ENCODE results near the gene KREMEN2. TPM values are rescaled to one million over a fixed set of nuclear protein-coding genes. Genes with fewer than 3 reads are reported as not detected.

Gene KREMEN2
- total RNA-seq, 1 experiment from 2014 or later, result 0.49 TPM

DNA sequence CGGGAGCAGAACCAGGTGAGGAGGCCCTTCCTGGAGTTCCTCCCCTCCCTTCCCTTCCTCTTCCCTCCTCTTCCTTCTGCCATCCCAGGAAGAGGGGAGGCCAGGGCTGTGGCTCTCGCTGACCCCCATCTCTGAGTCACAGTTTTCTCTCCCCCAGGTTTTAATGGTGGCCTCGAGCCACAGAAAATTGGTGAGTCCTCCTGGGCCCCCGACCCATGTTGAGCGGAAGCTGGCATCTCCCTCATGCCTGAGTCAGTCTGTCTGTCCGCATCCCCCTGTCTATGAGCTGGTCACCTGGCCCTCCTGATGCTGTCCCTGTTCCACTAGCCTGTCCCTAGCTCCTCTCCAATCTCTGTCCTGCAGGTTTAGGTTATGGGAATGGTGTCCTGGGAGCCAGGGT lies 35.9 kb downstream of the KREMEN2 start:
- Histone ChIP-seq H3K27ac (ENCODE audit: low read depth, low read length, poor library complexity, severe bottlenecking) (no peak overlapping the region), H3K27me3 (replicated peaks; ENCODE audit: insufficient read depth, low read depth, low read length, poor library complexity) (peaks cover 57% of the 10 kb centered on the region), H3K4me3 (ENCODE audit: low read depth, low read length, poor library complexity, severe bottlenecking) (no peak overlapping the region), H3K36me3 (ENCODE audit: insufficient read depth, low read length, poor library complexity, severe bottlenecking) (no peaks in the 10 kb centered on the region), H3K9me3 (ENCODE audit: low read depth, low read length, poor library complexity, severe bottlenecking) (no peaks in the 10 kb centered on the region), H3K4me1 (ENCODE audit: insufficient read depth, low read length, poor library complexity, severe bottlenecking) (no peaks in the 10 kb centered on the region)
- intact Hi-C loops (cut with micrococcal nuclease; ENCODE audit: unreplicated experiment), result no loop called here
- no peak for DNase-seq (ENCODE audit: low spot score)
- TF ChIP-seq, protein P1, sequence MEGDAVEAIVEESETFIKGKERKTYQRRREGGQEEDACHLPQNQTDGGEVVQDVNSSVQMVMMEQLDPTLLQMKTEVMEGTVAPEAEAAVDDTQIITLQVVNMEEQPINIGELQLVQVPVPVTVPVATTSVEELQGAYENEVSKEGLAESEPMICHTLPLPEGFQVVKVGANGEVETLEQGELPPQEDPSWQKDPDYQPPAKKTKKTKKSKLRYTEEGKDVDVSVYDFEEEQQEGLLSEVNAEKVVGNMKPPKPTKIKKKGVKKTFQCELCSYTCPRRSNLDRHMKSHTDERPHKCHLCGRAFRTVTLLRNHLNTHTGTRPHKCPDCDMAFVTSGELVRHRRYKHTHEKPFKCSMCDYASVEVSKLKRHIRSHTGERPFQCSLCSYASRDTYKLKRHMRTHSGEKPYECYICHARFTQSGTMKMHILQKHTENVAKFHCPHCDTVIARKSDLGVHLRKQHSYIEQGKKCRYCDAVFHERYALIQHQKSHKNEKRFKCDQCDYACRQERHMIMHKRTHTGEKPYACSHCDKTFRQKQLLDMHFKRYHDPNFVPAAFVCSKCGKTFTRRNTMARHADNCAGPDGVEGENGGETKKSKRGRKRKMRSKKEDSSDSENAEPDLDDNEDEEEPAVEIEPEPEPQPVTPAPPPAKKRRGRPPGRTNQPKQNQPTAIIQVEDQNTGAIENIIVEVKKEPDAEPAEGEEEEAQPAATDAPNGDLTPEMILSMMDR (conservative IDR thresholded peaks at IDR 0.05; ENCODE audit: low read depth, low read length), result no peak
- no peak for TF ChIP-seq EZH2 (IDR thresholded peaks at IDR 0.05; ENCODE audit: borderline replicate concordance, low read depth, low read length, poor library complexity, severe bottlenecking)
- no TSS peak for BruUV-seq (replicated peaks)
- POLR2A ChIA-PET (ENCODE audit: low non-redundant PET), result no interaction called here
- CTCF ChIA-PET, result no interaction called here

DNA sequence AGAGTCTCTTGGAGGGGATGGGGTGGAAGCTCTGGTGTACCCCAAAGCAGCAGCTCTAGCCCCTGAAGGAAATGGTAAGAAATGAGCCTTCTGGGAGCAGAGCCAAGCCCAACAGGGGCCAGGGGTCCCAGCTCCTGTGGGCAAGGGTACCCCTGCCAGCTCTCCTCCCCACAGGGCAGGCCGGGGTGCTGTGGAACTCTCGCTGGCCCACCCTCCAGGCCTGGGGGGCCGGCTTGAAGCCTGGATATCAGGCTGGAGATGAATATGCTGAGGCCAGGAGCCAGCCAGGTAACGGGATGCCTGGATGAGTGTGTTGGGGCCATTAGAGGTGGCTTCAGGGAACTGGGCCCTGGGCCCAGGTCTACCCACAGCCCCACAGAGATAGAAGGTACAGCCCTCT lies 36.5 kb downstream of the KREMEN2 start:
- Histone ChIP-seq H3K27me3 (replicated peaks; ENCODE audit: insufficient read depth, low read depth, low read length, poor library complexity) (peaks cover 63% of the 10 kb centered on the region), H3K36me3 (ENCODE audit: insufficient read depth, low read length, poor library complexity, severe bottlenecking) (no peaks in the 10 kb centered on the region), H3K9me3 (ENCODE audit: low read depth, low read length, poor library complexity, severe bottlenecking) (no peaks in the 10 kb centered on the region), H3K4me3 (ENCODE audit: low read depth, low read length, poor library complexity, severe bottlenecking) (no peak overlapping the region), H3K27ac (ENCODE audit: low read depth, low read length, poor library complexity, severe bottlenecking) (no peak overlapping the region), H3K4me1 (ENCODE audit: insufficient read depth, low read length, poor library complexity, severe bottlenecking) (no peaks in the 10 kb centered on the region)
- TF ChIP-seq, protein P1 (conservative IDR thresholded peaks at IDR 0.05; ENCODE audit: low read depth, low read length), result no peak
- TF ChIP-seq EZH2 (IDR thresholded peaks at IDR 0.05; ENCODE audit: borderline replicate concordance, low read depth, low read length, poor library complexity, severe bottlenecking), result no peak
- ChIA-PET CTCF (no interaction called here), POLR2A (ENCODE audit: low non-redundant PET) (no interaction called here)
- no peak for DNase-seq (ENCODE audit: low spot score)
- intact Hi-C loops (cut with micrococcal nuclease; ENCODE audit: unreplicated experiment), result no loop called here
- BruUV-seq (replicated peaks), result no TSS peak

DNA sequence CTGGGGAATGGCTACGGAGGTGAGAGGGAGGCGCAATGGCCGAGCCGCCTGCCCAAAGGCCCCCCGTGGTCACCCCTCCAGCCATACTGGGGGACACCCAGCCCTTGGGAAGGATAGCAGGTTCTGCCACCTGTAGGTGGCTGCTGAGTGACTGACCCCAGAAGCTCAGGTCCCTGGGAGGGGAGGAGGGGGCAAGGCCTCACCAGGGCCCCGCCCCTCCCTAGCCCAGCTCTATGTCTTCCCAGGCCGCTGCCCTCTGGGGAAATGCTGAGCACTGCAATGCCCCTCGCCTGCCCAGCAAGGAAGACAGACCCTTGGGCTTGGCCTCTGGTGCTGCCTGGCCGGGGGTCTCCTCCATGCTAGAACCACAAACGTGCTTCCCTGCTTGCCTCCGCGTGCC lies 37.2 kb downstream of the KREMEN2 start:
- H3K27ac ChIP-seq (ENCODE audit: low read depth, low read length, poor library complexity, severe bottlenecking), result no peak overlapping the region
- BruUV-seq (replicated peaks), result no TSS peak
- H3K4me1 ChIP-seq (ENCODE audit: insufficient read depth, low read length, poor library complexity, severe bottlenecking), result no peaks in the 10 kb centered on the region
- H3K4me3 ChIP-seq (ENCODE audit: low read depth, low read length, poor library complexity, severe bottlenecking), result no peak overlapping the region
- no peaks in the 10 kb centered on the region for H3K9me3 ChIP-seq (ENCODE audit: low read depth, low read length, poor library complexity, severe bottlenecking)
- CTCF ChIA-PET, result no interaction called here
- H3K27me3 ChIP-seq (replicated peaks; ENCODE audit: insufficient read depth, low read depth, low read length, poor library complexity), result peaks cover 67% of the 10 kb centered on the region
- H3K36me3 ChIP-seq (ENCODE audit: insufficient read depth, low read length, poor library complexity, severe bottlenecking), result no peaks in the 10 kb centered on the region
- intact Hi-C loops (cut with micrococcal nuclease; ENCODE audit: unreplicated experiment), result no loop called here
- TF ChIP-seq EZH2 (IDR thresholded peaks at IDR 0.05; ENCODE audit: borderline replicate concordance, low read depth, low read length, poor library complexity, severe bottlenecking), result no peak
- TF ChIP-seq, protein P1 (conservative IDR thresholded peaks at IDR 0.05; ENCODE audit: low read depth, low read length), result no peak
- POLR2A ChIA-PET (ENCODE audit: low non-redundant PET), result no interaction called here
- DNase-seq (ENCODE audit: low spot score), result no peak

All from A673 (cell line).